DMS153 (cell line): ENCODE results near the gene PTRH2.

ENCODE experiments used
- DNase-seq: peaks from one replicate; lab custom pipeline; 2025; lab: John Stamatoyannopoulos, UW

The PTRH2 gene

GRCh38 chr17:59719526-59719925 is 12.3 kb upstream of the PTRH2 start:
- no peak for DNase-seq

- no peak for DNase-seq
These were observed 9.2 kb upstream of the PTRH2 start for GRCh38 chr17:59716427-59716826.

GRCh38 chr17:59714255-59714654 is 7.0 kb upstream of the PTRH2 start:
- DNase-seq: no peak

GRCh38 chr17:59712862-59713261 is 5.6 kb upstream of the PTRH2 start:
- no peak for DNase-seq

GRCh38 chr17:59711936-59712335 is 4.7 kb upstream of the PTRH2 start:
- DNase-seq: no peak

DNA sequence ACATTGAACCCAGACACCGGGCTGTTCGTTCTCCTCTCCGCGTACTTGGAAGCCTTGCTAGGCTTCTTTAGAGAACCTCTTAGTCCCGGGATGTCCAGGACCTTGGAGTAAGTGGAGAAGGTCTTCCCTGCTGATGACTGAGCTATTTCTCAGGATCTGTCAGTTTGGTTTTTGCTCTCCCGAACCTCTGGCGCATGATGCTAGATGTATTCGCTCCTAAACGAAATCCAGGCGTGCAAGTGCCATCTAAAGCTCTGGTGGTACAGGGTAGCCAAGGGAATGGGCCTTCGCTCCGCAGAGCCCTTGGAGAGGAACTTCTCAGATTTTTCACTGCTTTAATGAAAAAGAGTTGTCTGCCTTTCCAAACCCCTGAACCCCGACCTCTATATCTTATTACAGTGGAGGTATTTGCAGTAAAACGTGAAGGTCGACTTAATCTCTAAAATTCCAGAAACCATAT is 771 bp upstream of the PTRH2 start:
- DNase-seq: no peak

DNA sequence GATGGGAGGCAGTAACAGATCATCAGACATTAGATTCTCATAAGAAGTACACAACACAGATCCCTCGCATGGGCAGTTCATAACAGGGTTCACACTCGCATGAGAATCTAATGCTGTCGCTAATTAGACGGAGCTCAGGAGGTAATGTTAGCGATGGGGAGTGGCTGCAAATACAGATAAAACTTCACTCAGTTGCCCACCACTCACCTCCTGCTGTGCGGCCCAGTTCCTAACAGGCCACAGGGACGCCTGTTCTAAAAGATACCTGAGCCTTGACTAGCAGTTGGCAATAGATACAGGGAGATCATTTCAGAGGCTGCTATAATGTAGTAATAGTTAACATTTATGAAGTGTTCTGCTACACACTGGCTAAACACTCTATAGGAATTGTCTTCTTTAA is 4.9 kb downstream of the PTRH2 start:
- no peak for DNase-seq

- DNase-seq: no peak
These were observed 7.4 kb downstream of the PTRH2 start for GRCh38 chr17:59699786-59700185.

- DNase-seq: no peak
These were observed 8.0 kb downstream of the PTRH2 start for GRCh38 chr17:59699218-59699617.

- DNase-seq: no peak
These were observed 9.1 kb downstream of the PTRH2 start for GRCh38 chr17:59698143-59698542.

GRCh38 chr17:59696682-59697277 is 10.4 kb downstream of the PTRH2 start:
- DNase-seq: no peak

DNA sequence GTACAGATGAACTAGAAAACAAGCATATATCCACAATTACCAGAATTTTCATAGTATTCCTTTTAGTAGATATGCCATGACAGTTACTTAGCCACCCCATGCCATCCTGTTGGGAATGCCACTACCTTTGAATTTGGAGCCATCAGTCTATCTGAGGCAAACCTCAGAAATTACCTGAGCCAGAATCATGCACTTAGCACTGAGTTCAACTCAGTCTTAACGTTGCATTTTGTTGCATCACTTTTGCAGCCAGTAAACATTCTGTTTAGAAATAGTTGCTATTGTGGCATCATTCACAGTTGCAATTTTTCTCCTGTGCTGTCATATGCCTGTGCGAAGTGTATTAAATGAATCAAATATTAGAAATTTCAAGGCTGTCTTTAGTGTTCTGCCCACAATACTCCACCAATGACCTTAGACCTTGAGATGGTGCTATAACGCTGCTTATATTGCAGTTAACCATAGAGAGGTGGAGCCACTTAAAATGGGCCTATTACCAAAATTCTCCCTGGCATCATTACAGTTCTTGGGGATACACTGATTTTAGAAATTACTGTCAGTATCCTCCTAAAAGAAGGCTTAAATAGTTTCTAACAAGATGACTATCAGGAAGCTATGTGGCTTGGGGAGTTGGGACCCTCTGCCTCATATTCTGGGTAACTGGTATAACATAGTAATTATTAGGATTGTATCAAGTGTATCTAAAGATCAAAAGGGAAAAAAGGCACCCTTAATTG is 11.1 kb downstream of the PTRH2 start:
- no peak for DNase-seq

- no peak for DNase-seq
These were observed 12.9 kb downstream of the PTRH2 start for GRCh38 chr17:59694344-59694743.

- no peak for DNase-seq
These were observed 13.6 kb downstream of the PTRH2 start for GRCh38 chr17:59693582-59693981.

DNA sequence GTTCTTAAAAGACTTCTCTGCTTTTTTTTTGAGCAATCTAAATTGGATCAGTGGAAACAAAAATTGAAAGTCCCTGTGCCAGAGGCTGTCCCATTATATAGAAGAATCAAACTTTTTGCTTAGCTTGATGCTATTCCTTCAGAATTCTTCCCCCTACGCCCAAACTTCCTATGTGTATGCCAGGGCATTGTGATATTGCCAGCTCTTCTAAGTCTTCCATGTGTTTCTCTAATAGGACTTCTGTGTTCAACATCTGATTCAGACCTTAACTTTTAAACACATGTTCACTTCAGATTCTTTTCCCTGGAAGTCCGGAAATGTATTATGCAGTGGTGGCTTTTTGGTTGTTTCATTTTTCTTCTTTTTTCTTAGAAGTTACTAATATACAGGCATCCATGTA is 18.7 kb downstream of the PTRH2 start:
- DNase-seq: no peak

GRCh38 chr17:59688008-59688407 is 19.2 kb downstream of the PTRH2 start:
- DNase-seq: no peak

DNA sequence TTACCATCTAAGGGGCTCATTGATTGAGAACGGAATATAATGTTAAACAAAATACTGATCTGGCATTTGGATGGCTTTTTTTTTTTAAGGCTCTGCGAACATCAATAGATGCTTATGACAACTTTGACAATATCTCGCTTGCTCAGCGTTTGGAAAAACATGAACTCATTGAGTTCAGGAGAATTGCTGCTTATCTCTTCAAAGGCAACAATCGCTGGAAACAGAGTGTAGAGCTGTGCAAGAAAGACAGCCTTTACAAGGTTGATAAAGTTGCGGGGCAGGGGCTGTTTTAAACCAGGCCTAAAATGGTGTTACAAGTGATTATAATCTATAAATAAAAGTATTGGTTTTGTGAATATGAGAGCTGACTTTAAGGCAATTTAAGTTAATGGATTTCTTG is 22.3 kb downstream of the PTRH2 start:
- DNase-seq: no peak

GRCh38 chr17:59683283-59683682 is 23.9 kb downstream of the PTRH2 start:
- DNase-seq: no peak

- DNase-seq: no peak
These were observed 26.9 kb downstream of the PTRH2 start for GRCh38 chr17:59680314-59680713.

DNA sequence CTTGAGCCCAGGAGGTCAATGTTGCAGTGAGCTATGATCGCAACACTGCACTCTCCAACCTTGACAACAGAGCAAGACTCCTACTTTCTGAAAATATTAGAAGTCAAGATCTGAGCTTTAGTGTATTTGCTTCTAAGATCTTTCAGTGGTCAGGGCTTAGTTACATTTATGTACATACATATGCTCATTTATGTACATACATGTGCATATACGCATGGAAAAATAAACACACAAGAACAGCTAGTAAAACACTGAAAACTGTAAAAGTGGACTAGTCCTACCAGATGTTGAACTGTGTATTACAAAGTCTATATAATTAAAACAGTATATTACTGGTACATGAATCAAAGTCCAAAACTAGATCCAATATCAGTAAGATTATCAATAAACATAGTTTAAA is 28.3 kb downstream of the PTRH2 start:
- DNase-seq: no peak

DNA sequence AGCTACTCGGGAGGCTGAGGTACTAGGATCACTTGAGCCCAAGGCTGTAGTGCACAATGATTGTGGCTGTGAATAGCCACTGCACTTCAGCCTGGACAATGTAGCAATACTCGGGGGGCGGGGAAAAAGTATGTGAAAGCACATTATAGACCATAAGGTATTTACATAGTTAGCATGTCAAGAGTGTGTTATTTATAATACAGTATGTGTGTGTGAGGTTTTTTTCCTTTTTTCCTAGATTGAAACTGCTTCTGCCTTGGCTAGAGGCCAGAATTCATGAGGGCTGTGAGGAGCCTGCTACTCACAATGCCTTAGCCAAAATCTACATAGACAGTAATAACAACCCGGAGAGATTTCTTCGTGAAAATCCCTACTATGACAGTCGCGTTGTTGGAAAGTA is 30.5 kb downstream of the PTRH2 start:
- DNase-seq: no peak

DNA sequence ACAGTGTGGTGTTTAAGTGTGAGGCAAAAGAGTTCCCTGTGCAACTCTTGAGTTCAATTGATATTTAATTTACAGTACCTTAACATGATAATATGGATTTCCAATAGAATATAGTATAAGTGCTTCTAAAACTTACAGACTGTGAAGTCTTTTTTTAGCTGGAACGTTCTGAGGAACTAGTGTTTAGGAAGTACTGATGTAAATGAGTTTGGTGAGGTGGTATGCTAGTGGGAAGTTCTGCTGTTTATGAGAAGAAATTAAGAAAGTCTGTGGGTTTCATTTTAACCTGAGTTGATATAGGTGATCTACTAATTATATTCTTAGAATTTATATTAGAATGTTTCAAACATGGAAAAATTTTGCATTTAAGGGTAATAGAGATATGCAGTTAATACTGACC is 32.0 kb downstream of the PTRH2 start:
- no peak for DNase-seq

- no peak for DNase-seq
These were observed 35.8 kb downstream of the PTRH2 start for GRCh38 chr17:59671386-59671785.

DNA sequence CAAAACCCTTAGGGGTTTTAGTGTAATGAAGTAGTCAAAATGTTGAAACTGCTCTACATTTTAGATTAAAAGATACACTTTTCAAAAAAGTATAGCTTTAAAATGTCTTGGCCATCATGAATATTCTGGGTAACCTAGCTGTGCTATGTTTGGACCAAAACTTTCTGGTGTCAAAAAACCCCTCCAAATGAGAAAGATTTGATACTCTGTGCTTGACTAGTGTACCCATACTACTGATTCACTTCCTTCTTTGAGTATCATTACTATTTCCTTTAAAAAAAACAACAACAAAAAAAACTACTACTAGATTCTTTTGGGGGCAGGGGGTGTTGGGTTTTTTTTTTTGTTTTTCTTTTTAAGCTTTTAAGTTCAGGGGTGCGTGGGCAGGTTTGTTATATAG is 37.3 kb downstream of the PTRH2 start:
- no peak for DNase-seq
